Measurements from ENCODE around the gene C1orf35.

DNA sequence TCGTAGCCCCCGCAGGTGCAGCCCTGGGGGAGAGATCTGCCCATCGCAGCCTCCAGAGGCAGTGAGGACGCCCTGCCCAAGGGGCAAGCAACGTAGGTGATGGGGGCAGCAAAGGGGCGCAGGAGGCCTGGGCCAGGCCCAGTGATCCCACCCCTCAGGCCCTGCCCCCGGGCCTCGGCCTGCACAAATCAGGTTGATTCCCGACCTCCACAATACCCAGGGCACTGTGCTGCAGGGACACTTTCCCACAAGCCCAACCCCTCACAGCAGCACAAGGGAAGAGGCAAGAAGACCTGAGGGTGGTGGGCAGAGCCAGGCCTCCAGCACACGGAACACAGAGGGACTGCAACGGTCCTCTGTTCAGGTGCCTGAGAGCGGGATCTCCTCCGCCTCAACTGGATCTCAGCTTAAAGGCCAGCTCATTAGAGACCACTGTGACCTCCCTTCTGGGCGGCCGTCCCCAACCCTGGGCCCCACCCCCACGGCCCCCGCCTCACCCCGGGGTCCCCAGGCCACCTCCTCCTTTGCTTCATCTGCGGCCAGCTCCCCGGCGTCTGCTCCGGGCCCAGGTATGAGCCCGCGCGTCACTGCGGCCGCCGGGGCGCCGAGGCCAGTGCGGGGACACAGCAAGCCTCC, 21.4 kb downstream of the C1orf35 start:
- no peak for TF ChIP-seq GATA2 (IDR thresholded peaks at IDR 0.05; ENCODE audit: low read depth, low read length)
- no peak for TF ChIP-seq GATA3 (IDR thresholded peaks at IDR 0.05; ENCODE audit: low read depth, low read length)

Data from SH-SY5Y (cell line).